Gastrocnemius medialis (tissue), 4 donors: ENCODE measurements around the gene CACNA1F.

Source experiments
- CTCF ChIP-seq, 5 experiments: fragments of 450-650 bp in 3 of 5; fragments of 200-600 bp in 2 of 5; sonication (generic) in 2 of 5; IDR thresholded peaks in 4 of 5; conservative IDR thresholded peaks in 1 of 5; 1 replicate in 4 of 5; 2 replicates in 1 of 5; pipeline ENCODE4 v1.5.1; 2016 to 2019; ENCODE audit warnings: antibody characterized with exemption in 5 of 5, mild to moderate bottlenecking in 3 of 5, moderate library complexity in 3 of 5
- POLR2A ChIP-seq, 2 donors: fragments of 450-650 bp; IDR thresholded peaks; one replicate each; pipeline ENCODE4 v1.6.1; 2017; ENCODE audit warnings: antibody characterized with exemption in 2 of 2, mild to moderate bottlenecking in 2 of 2, moderate library complexity in 2 of 2

GRCh38 chrX:49277535-49277830 lies 44.3 kb upstream of the CACNA1F start:
- TF ChIP-seq CTCF (IDR thresholded peaks at IDR 0.05 in 4 of 5, conservative IDR thresholded peaks at IDR 0.05 in 1 of 5) (no peak), POLR2A (IDR thresholded peaks at IDR 0.05) (no peak)
